Neural progenitor cell (in vitro differentiated cells): ENCODE data around the gene TTYH1. TPM values are rescaled to one million over a fixed set of nuclear protein-coding genes. Genes with fewer than 3 reads are reported as not detected.

Experiments
- DNase-seq: peaks from one replicate; pipeline ENCODE4 v3.0.0-alpha.2; 2016; ENCODE audit warnings: low spot score
- H2AFZ ChIP-seq: fragments of 200-600 bp; sonication (generic); replicated peaks from 2 replicates; pipeline ENCODE4 v1.6.1; 2016; ENCODE audit warnings: antibody characterized with exemption
- H3F3A ChIP-seq: fragments of 200-600 bp; sonication (generic); 2 replicates; pipeline ENCODE4 v1.6.1; 2016; ENCODE audit warnings: antibody characterized with exemption, low read depth
- H3K27ac ChIP-seq: fragments of 200-600 bp; sonication (generic); 2 replicates; pipeline ENCODE4 v1.5.1; 2016; ENCODE audit warnings: mild to moderate bottlenecking
- H3K27me3 ChIP-seq: fragments of 200-600 bp; sonication (generic); 2 replicates; pipeline ENCODE4 v1.6.1; 2016; ENCODE audit warnings: mild to moderate bottlenecking, moderate library complexity
- H3K36me3 ChIP-seq: fragments of 200-600 bp; sonication (generic); 2 replicates; pipeline ENCODE4 v1.5.1; 2016
- H3K4me1 ChIP-seq: fragments of 200-600 bp; sonication (generic); 2 replicates; pipeline ENCODE4 v1.6.1; 2016; ENCODE audit warnings: mixed run types
- H3K4me2 ChIP-seq: fragments of 200-600 bp; sonication (generic); 2 replicates; pipeline ENCODE4 v1.6.1; 2016
- H3K4me3 ChIP-seq: fragments of 200-600 bp; sonication (generic); 2 replicates; pipeline ENCODE4 v1.5.1; 2016
- H3K79me2 ChIP-seq: fragments of 200-600 bp; sonication (generic); 2 replicates; pipeline ENCODE4 v1.6.1; 2016; ENCODE audit warnings: low read depth
- H3K9ac ChIP-seq: fragments of 200-600 bp; sonication (generic); 2 replicates; pipeline ENCODE4 v1.6.1; 2016
- H3K9me3 ChIP-seq: fragments of 200-600 bp; sonication (generic); 2 replicates; pipeline ENCODE4 v1.5.1; 2016; ENCODE audit warnings: low read depth
- H4K20me1 ChIP-seq: fragments of 200-600 bp; sonication (generic); 2 replicates; pipeline ENCODE4 v1.6.1; 2016; ENCODE audit warnings: low read depth
- H3K27ac Mint-ChIP-seq: 3 replicates; pipeline ENCODE4 v1.8.0; 2021; ENCODE audit warnings: mixed read lengths
- H3K27me3 Mint-ChIP-seq: 2 replicates; pipeline ENCODE4 v1.8.0; 2022; ENCODE audit warnings: low read depth, mild to moderate bottlenecking, inconsistent platforms, moderate library complexity, mixed read lengths; ENCODE audit not compliant: insufficient read depth
- H3K36me3 Mint-ChIP-seq: 3 replicates; pipeline ENCODE4 v1.8.0; 2021; ENCODE audit warnings: mixed read lengths
- H3K4me1 Mint-ChIP-seq: 3 replicates; pipeline ENCODE4 v1.8.0; 2021; ENCODE audit warnings: mixed read lengths
- H3K4me3 Mint-ChIP-seq: 3 replicates; pipeline ENCODE4 v1.8.0; 2021; ENCODE audit warnings: mild to moderate bottlenecking, moderate library complexity, mixed read lengths
- H3K9me3 Mint-ChIP-seq: 3 replicates; pipeline ENCODE4 v1.8.0; 2020; ENCODE audit warnings: mixed read lengths
- EZH2 ChIP-seq: fragments of 200-600 bp; sonication (generic); IDR thresholded peaks from 2 replicates; pipeline ENCODE4 v1.6.1; 2017; ENCODE audit warnings: antibody characterized with exemption, mild to moderate bottlenecking, moderate library complexity
- EZH2phosphoT487 ChIP-seq: fragments of 200-600 bp; sonication (generic); IDR thresholded peaks from 2 replicates; pipeline ENCODE4 v1.6.1; 2017; ENCODE audit warnings: antibody characterized with exemption
- total RNA-seq: library from RNA; depleted of rRNA; stranded (reverse); fragments of >200 nt; gene quantifications from 2 replicates; pipeline ENCODE4 v1.2.3, GENCODE V29; 2015; ENCODE audit warnings: low replicate concordance
- TF ChIP-seq, protein P1 (sequence below): fragments of 200-600 bp; sonication (generic); IDR thresholded peaks from 2 replicates; pipeline ENCODE4 v1.5.1; 2017; ENCODE audit warnings: antibody characterized with exemption, mild to moderate bottlenecking

The TTYH1 gene
- total RNA-seq, 1 donor from 2014 or later: 34.2 TPM

DNA sequence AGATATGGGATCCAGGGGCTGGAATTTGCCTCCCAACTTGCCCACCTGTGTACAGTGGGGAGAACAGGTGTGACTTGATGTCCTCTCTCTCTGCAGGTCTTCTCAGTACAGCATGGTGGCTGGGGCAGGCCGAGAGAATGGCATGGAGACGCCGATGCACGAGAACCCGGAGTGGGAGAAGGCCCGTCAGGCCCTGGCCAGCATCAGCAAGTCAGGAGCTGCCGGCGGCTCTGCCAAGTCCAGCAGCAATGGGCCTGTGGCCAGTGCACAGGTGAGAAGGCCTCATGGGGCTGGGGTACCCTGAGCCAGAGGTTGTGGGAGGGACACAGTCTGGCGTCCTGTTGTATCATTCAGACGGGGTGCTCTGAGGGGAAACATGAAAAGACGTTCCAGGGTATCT, 36.7 kb downstream of the TTYH1 start:
- Mint-ChIP-seq H3K4me3 (no peak overlapping the region), H3K27ac (no peak overlapping the region), H3K27me3 (peaks cover 8% of the 10 kb centered on the region), H3K36me3 (peaks cover 21% of the 10 kb centered on the region), H3K4me1 (peaks cover 29% of the 10 kb centered on the region), H3K9me3 (no peaks in the 10 kb centered on the region)
- H3F3A ChIP-seq: no peaks in the 10 kb centered on the region
- TF ChIP-seq EZH2phosphoT487 (no peak), EZH2 (no peak)
- TF ChIP-seq, protein P1, sequence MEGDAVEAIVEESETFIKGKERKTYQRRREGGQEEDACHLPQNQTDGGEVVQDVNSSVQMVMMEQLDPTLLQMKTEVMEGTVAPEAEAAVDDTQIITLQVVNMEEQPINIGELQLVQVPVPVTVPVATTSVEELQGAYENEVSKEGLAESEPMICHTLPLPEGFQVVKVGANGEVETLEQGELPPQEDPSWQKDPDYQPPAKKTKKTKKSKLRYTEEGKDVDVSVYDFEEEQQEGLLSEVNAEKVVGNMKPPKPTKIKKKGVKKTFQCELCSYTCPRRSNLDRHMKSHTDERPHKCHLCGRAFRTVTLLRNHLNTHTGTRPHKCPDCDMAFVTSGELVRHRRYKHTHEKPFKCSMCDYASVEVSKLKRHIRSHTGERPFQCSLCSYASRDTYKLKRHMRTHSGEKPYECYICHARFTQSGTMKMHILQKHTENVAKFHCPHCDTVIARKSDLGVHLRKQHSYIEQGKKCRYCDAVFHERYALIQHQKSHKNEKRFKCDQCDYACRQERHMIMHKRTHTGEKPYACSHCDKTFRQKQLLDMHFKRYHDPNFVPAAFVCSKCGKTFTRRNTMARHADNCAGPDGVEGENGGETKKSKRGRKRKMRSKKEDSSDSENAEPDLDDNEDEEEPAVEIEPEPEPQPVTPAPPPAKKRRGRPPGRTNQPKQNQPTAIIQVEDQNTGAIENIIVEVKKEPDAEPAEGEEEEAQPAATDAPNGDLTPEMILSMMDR: no peak
- H2AFZ ChIP-seq: no peak overlapping the region
- no peaks in the 10 kb centered on the region for H3K9me3 ChIP-seq
- H3K27ac ChIP-seq: no peak overlapping the region
- no peak overlapping the region for H3K9ac ChIP-seq
- H3K36me3 ChIP-seq: no peaks in the 10 kb centered on the region
- no peak for DNase-seq
- peaks cover 64% of the 10 kb centered on the region for H4K20me1 ChIP-seq
- no peak overlapping the region for H3K4me3 ChIP-seq
- no peaks in the 10 kb centered on the region for H3K4me1 ChIP-seq
- no peak overlapping the region for H3K4me2 ChIP-seq
- H3K27me3 ChIP-seq: no peaks in the 10 kb centered on the region
- H3K79me2 ChIP-seq: peaks cover 63% of the 10 kb centered on the region

DNA sequence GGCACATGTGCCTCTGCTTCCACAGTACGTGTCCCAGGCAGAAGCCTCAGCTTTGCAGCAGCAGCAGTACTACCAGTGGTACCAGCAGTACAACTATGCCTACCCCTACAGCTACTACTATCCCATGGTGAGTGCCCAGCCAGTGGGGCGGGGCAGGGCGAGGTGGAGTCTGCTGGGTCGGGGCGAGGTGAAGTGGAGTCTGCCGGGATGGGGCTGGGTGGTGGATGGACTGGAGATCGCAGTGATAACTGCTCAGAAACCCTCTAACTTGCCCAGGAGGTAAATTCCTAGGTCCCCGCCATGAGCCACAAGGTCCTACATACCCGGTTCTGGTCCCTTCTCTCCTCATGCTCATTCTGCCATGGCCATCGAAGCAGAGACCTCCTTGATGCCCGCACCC, 37.4 kb downstream of the TTYH1 start:
- Histone ChIP-seq H3F3A (no peaks in the 10 kb centered on the region), H3K4me1 (no peaks in the 10 kb centered on the region), H4K20me1 (peaks cover 62% of the 10 kb centered on the region), H3K27ac (no peak overlapping the region), H2AFZ (no peak overlapping the region), H3K9me3 (no peaks in the 10 kb centered on the region), H3K9ac (no peak overlapping the region), H3K36me3 (no peaks in the 10 kb centered on the region), H3K79me2 (peaks cover 57% of the 10 kb centered on the region), H3K4me2 (no peak overlapping the region), H3K4me3 (no peak overlapping the region), H3K27me3 (no peaks in the 10 kb centered on the region)
- Mint-ChIP-seq H3K9me3 (no peaks in the 10 kb centered on the region), H3K4me1 (peaks cover 26% of the 10 kb centered on the region), H3K4me3 (peak overlapping the region; percentile 9), H3K27ac (no peak overlapping the region), H3K36me3 (peaks cover 21% of the 10 kb centered on the region), H3K27me3 (peaks cover 8% of the 10 kb centered on the region)
- TF ChIP-seq, protein P1: no peak
- no peak for TF ChIP-seq EZH2
- no peak for TF ChIP-seq EZH2phosphoT487
- DNase-seq: no peak

DNA sequence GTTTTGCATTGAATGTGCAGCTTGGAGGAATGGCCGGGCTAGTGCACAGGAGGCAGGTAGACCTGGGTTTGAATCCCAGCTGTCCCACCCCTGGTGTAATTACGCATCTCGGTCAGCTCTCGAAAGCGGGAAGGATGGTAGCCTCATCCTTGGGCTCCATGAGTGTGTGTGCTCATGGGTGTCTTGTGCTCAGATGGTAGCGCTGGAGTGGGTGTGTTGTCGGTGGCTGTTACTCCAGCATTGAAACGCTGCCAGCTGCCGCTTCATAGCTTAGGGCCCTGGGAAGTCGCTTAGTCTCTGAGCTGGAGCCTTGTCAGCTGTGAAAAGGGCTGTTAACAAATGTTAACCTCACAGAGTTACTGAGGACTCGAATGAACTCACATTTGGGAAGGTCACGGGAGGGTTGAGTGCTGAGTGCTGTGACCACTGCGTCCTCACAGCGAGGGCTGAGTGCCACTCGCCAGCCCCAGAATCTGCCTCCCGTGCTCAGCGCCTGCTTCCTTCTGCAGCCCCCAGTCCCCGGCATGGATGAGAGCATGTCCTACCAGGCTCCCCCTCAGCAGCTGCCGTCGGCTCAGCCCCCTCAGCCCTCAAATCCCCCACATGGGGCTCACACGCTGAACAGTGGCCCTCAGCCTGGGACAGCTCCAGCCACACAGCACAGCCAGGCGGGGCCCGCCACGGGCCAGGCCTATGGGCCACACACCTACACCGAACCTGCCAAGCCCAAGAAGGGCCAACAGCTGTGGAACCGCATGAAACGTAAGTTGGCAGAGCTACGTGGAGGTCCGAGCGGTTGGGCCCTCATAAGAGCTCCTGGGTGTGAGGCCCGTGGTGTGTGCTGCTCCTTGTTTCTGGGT, 38.9 kb downstream of the TTYH1 start:
- Histone ChIP-seq H3F3A (no peaks in the 10 kb centered on the region), H3K4me3 (no peak overlapping the region), H3K27me3 (no peaks in the 10 kb centered on the region), H3K79me2 (peaks cover 44% of the 10 kb centered on the region), H3K4me2 (no peak overlapping the region), H3K9ac (no peak overlapping the region), H4K20me1 (peaks cover 77% of the 10 kb centered on the region), H2AFZ (no peak overlapping the region), H3K4me1 (no peaks in the 10 kb centered on the region), H3K9me3 (no peaks in the 10 kb centered on the region), H3K36me3 (no peaks in the 10 kb centered on the region), H3K27ac (no peak overlapping the region)
- Mint-ChIP-seq H3K36me3 (peaks cover 34% of the 10 kb centered on the region), H3K4me1 (peaks cover 17% of the 10 kb centered on the region), H3K27ac (no peak overlapping the region), H3K4me3 (no peak overlapping the region), H3K9me3 (no peaks in the 10 kb centered on the region), H3K27me3 (peaks cover 11% of the 10 kb centered on the region)
- no peak for DNase-seq
- TF ChIP-seq EZH2: no peak
- TF ChIP-seq, protein P1: no peak
- no peak for TF ChIP-seq EZH2phosphoT487
